Neural crest cell (in vitro differentiated cells): ENCODE results near the gene ADK. TPM values are rescaled to one million over a fixed set of nuclear protein-coding genes. Genes with fewer than 3 reads are reported as not detected.

Experiments
- DNase-seq: peaks from one replicate; pipeline ENCODE4 v3.0.0; 2021; ENCODE audit warnings: low read depth, mixed read lengths, low spot score
- H3K27ac Mint-ChIP-seq: one replicate; pipeline ENCODE4 v1.8.0; 2021; ENCODE audit warnings: mild to moderate bottlenecking, mixed read lengths; ENCODE audit not compliant: unreplicated experiment
- H3K27me3 Mint-ChIP-seq: 2 replicates; pipeline ENCODE4 v1.8.0; 2021; ENCODE audit warnings: low read depth, mild to moderate bottlenecking, mixed read lengths
- H3K36me3 Mint-ChIP-seq: 2 replicates; pipeline ENCODE4 v1.8.0; 2021; ENCODE audit warnings: low read depth, mild to moderate bottlenecking, mixed read lengths
- H3K4me1 Mint-ChIP-seq: 2 replicates; pipeline ENCODE4 v1.8.0; 2021; ENCODE audit warnings: mixed read lengths
- H3K4me3 Mint-ChIP-seq: one replicate; pipeline ENCODE4 v1.8.0; 2021; ENCODE audit warnings: mild to moderate bottlenecking, mixed read lengths
- H3K9me3 Mint-ChIP-seq: 2 replicates; pipeline ENCODE4 v1.8.0; 2021; ENCODE audit warnings: mixed read lengths
- CTCF ChIP-seq: fragments of 200-600 bp; sonication (generic); conservative IDR thresholded peaks from 2 replicates; pipeline ENCODE4 v1.5.0; 2021; ENCODE audit warnings: antibody characterized with exemption, mild to moderate bottlenecking
- total RNA-seq: library from RNA; stranded (reverse); gene quantifications from 2 replicates; pipeline ENCODE4 v1.2.1, GENCODE V29; 2021

ADK gene
- total RNA-seq, 1 donor from 2014 or later, result 35.6 TPM

GRCh38 chr10:74109452-74109851 is 41.6 kb upstream of the ADK start:
- Mint-ChIP-seq H3K27ac (no peak overlapping the region), H3K4me1 (no peaks in the 10 kb centered on the region), H3K27me3 (no peaks in the 10 kb centered on the region), H3K4me3 (no peak overlapping the region), H3K36me3 (peaks cover 18% of the 10 kb centered on the region), H3K9me3 (no peaks in the 10 kb centered on the region)
- no peak for DNase-seq
- TF ChIP-seq CTCF, result no peak

GRCh38 chr10:74110120-74110519 is 40.9 kb upstream of the ADK start:
- no peak for TF ChIP-seq CTCF
- Mint-ChIP-seq H3K27me3 (no peaks in the 10 kb centered on the region), H3K27ac (no peak overlapping the region), H3K9me3 (no peaks in the 10 kb centered on the region), H3K4me3 (no peak overlapping the region), H3K4me1 (no peaks in the 10 kb centered on the region), H3K36me3 (peaks cover 16% of the 10 kb centered on the region)
- DNase-seq, result no peak

- no peaks in the 10 kb centered on the region for H3K4me1 Mint-ChIP-seq
- no peak overlapping the region for H3K27ac Mint-ChIP-seq
- H3K9me3 Mint-ChIP-seq, result no peaks in the 10 kb centered on the region
- DNase-seq, result no peak
- no peaks in the 10 kb centered on the region for H3K27me3 Mint-ChIP-seq
- peaks cover 16% of the 10 kb centered on the region for H3K36me3 Mint-ChIP-seq
- H3K4me3 Mint-ChIP-seq, result no peak overlapping the region
- TF ChIP-seq CTCF, result no peak
Observed at GRCh38 chr10:74111799-74112198, 39.2 kb upstream of the ADK start.

GRCh38 chr10:74113546-74113945 is 37.5 kb upstream of the ADK start:
- Mint-ChIP-seq H3K4me3 (no peak overlapping the region), H3K27ac (no peak overlapping the region), H3K9me3 (no peaks in the 10 kb centered on the region), H3K27me3 (no peaks in the 10 kb centered on the region), H3K36me3 (peaks cover 13% of the 10 kb centered on the region), H3K4me1 (no peaks in the 10 kb centered on the region)
- TF ChIP-seq CTCF, result no peak
- no peak for DNase-seq

GRCh38 chr10:74114041-74114448 is 37.0 kb upstream of the ADK start:
- Mint-ChIP-seq H3K27me3 (no peaks in the 10 kb centered on the region), H3K36me3 (peaks cover 13% of the 10 kb centered on the region), H3K4me1 (no peaks in the 10 kb centered on the region), H3K9me3 (no peaks in the 10 kb centered on the region), H3K27ac (no peak overlapping the region), H3K4me3 (no peak overlapping the region)
- DNase-seq, result no peak
- no peak for TF ChIP-seq CTCF

- no peak overlapping the region for H3K27ac Mint-ChIP-seq
- no peak for TF ChIP-seq CTCF
- no peaks in the 10 kb centered on the region for H3K27me3 Mint-ChIP-seq
- DNase-seq, result no peak
- peaks cover 10% of the 10 kb centered on the region for H3K36me3 Mint-ChIP-seq
- H3K4me3 Mint-ChIP-seq, result no peak overlapping the region
- H3K9me3 Mint-ChIP-seq, result no peaks in the 10 kb centered on the region
- H3K4me1 Mint-ChIP-seq, result no peaks in the 10 kb centered on the region
Observed at GRCh38 chr10:74117738-74118137, 33.3 kb upstream of the ADK start.
